Activated B cell treated with CpG ODN at 0.5 μM for 24 hours (primary cell): Measurements from ENCODE around the gene CDC6. TPM values are rescaled to one million over a fixed set of nuclear protein-coding genes. Genes with fewer than 3 reads are reported as not detected.
A peak's percentile ranks its signal among the peaks of the same experiment; 100 is the strongest.

ENCODE experiments used
- ATAC-seq: fragments of 200-7000 bp; cut with Tn5 transposase; one replicate; pipeline ENCODE4 v1.10.0; 2021; ENCODE audit warnings: low read depth, mild to moderate bottlenecking, moderate library complexity
- CTCF ChIA-PET: fragments of 350-600 bp; sonication (Branson Sonifier 250); formaldehyde crosslinking; loops from one replicate; lab custom pipeline; 2021; ENCODE audit warnings: antibody characterized with exemption; lab: Charles Lee
- POLR2A ChIA-PET: fragments of 350-600 bp; sonication (Branson Sonifier 250); formaldehyde crosslinking; loops from one replicate; lab custom pipeline; 2021; ENCODE audit warnings: antibody characterized with exemption; lab: Charles Lee
- DNase-seq: peaks from one replicate; pipeline ENCODE4 v3.0.0; 2022
- H3K27ac Mint-ChIP-seq: one replicate; pipeline ENCODE4 v1.8.0; 2020; ENCODE audit warnings: mixed read lengths
- H3K27me3 Mint-ChIP-seq: one replicate; pipeline ENCODE4 v1.8.0; 2021; ENCODE audit warnings: mixed read lengths
- H3K36me3 Mint-ChIP-seq: one replicate; pipeline ENCODE4 v1.8.0; 2021; ENCODE audit warnings: low read depth, mixed read lengths
- H3K4me1 Mint-ChIP-seq: one replicate; pipeline ENCODE4 v1.8.0; 2021; ENCODE audit warnings: mixed read lengths
- H3K4me3 Mint-ChIP-seq: one replicate; pipeline ENCODE4 v1.8.0; 2020; ENCODE audit warnings: mild to moderate bottlenecking, mixed read lengths
- H3K9me3 Mint-ChIP-seq: one replicate; pipeline ENCODE4 v1.8.0; 2020; ENCODE audit warnings: mixed read lengths
- CTCF ChIP-seq: fragments of 200-600 bp; IDR thresholded peaks from one replicate; pipeline ENCODE4 v1.8.0; 2022; ENCODE audit warnings: antibody characterized with exemption, mild to moderate bottlenecking
- intact Hi-C: fragments of 100-400 bp; cut with micrococcal nuclease; formaldehyde crosslinking; loops from one replicate; pipeline ENCODE4 v1.15.1; 2024
- total RNA-seq: library from RNA; stranded (reverse); gene quantifications from 2 replicates; pipeline ENCODE4 v1.2.3, GENCODE V29; 2022

The CDC6 gene
- total RNA-seq = 9.2 and 9.7 TPM in 2 replicates

GRCh38 chr17:40287494-40288369, at the start of gene CDC6:
Gene CDC6, plus strand, starts transcription at chr17:40287879. Its CDS starts 1,542 bp downstream, at chr17:40289421.
- Mint-ChIP-seq H3K27me3 (no peaks in the 10 kb centered on the region), H3K27ac (peak within 1 kb of the TSS; percentile 87), H3K4me3 (peak within 1 kb of the TSS; percentile 97), H3K9me3 (no peaks in the 10 kb centered on the region), H3K4me1 (peaks cover 18% of the 10 kb centered on the region), H3K36me3 (peaks cover 14% of the 10 kb centered on the region)
- ATAC-seq (peak; percentile 95), DNase-seq (peak; percentile 93)
- intact Hi-C loops = loop anchor here (1.0 to 10.0 kb wide), 6 partner anchors 31 to 363 kb away; partner anchors contain the start of genes LRRC3C, ORMDL3, TOP2A and WIPF2
- POLR2A ChIA-PET = interaction anchor here (1.1 kb wide), 1 partner anchor 69 kb away, joined by 3 read pairs; no protein-coding TSS in a partner anchor
- CTCF ChIA-PET = interaction anchor here (0.7 to 4.0 kb wide), 2 partner anchors 59 to 85 kb away, joined by 3 to 26 read pairs; no protein-coding TSS in a partner anchor
- TF ChIP-seq CTCF = no peak

GRCh38 chr17:40241252-40241834, 46.3 kb upstream of the CDC6 start:
- Mint-ChIP-seq H3K36me3 (peaks cover 31% of the 10 kb centered on the region), H3K4me1 (peaks cover 24% of the 10 kb centered on the region), H3K27ac (no peak overlapping the region), H3K9me3 (no peaks in the 10 kb centered on the region), H3K4me3 (no peak overlapping the region), H3K27me3 (no peaks in the 10 kb centered on the region)
- ATAC-seq (no peak), DNase-seq (no peak)
- intact Hi-C loops = no loop called here
- CTCF ChIA-PET = no interaction called here
- no peak for TF ChIP-seq CTCF
- POLR2A ChIA-PET = no interaction called here

- DNase-seq (no peak), ATAC-seq (no peak)
- Mint-ChIP-seq H3K27me3 (no peaks in the 10 kb centered on the region), H3K4me1 (peaks cover 24% of the 10 kb centered on the region), H3K36me3 (peaks cover 28% of the 10 kb centered on the region), H3K9me3 (no peaks in the 10 kb centered on the region), H3K4me3 (no peak overlapping the region), H3K27ac (peak overlapping the region; percentile 1)
- CTCF ChIA-PET = interaction anchor here (1.3 kb wide), 1 partner anchor 9 kb away, joined by 4 read pairs; no protein-coding TSS in a partner anchor
- POLR2A ChIA-PET = interaction anchor here (0.5 kb wide), 1 partner anchor 286 kb away, joined by 6 read pairs; no protein-coding TSS in a partner anchor
- intact Hi-C loops = no loop called here
- TF ChIP-seq CTCF = no peak
These were observed 44.9 kb upstream of the CDC6 start for GRCh38 chr17:40242774-40243173.

GRCh38 chr17:40243761-40244160, 43.9 kb upstream of the CDC6 start:
- Mint-ChIP-seq H3K4me1 (peaks cover 27% of the 10 kb centered on the region), H3K27me3 (no peaks in the 10 kb centered on the region), H3K27ac (no peak overlapping the region), H3K36me3 (peaks cover 30% of the 10 kb centered on the region), H3K9me3 (no peaks in the 10 kb centered on the region), H3K4me3 (no peak overlapping the region)
- ATAC-seq = no peak
- DNase-seq = no peak
- POLR2A ChIA-PET = no interaction called here
- TF ChIP-seq CTCF = no peak
- CTCF ChIA-PET = interaction anchor here (1.0 kb wide), 1 partner anchor 230 kb away, joined by 3 read pairs; no protein-coding TSS in a partner anchor
- intact Hi-C loops = no loop called here

GRCh38 chr17:40244255-40244654, 43.4 kb upstream of the CDC6 start:
- Mint-ChIP-seq H3K9me3 (no peaks in the 10 kb centered on the region), H3K36me3 (peaks cover 30% of the 10 kb centered on the region), H3K27me3 (no peaks in the 10 kb centered on the region), H3K4me1 (peaks cover 28% of the 10 kb centered on the region), H3K27ac (no peak overlapping the region), H3K4me3 (no peak overlapping the region)
- TF ChIP-seq CTCF = no peak
- intact Hi-C loops = no loop called here
- DNase-seq = no peak
- CTCF ChIA-PET = interaction anchor here (1.0 kb wide), 1 partner anchor 231 kb away, joined by 3 read pairs; no protein-coding TSS in a partner anchor
- ATAC-seq = no peak
- POLR2A ChIA-PET = no interaction called here
